Naive thymus-derived CD4-positive, alpha-beta T cell (primary cell): ENCODE measurements around the gene HLCS. TPM values are rescaled to one million over a fixed set of nuclear protein-coding genes. Genes with fewer than 3 reads are reported as not detected.

Experiments
- ATAC-seq: fragments of 150-1000 bp; cut with Tn5 transposase; 2 replicates; pipeline ENCODE4 v1.10.0; 2021; ENCODE audit warnings: mild to moderate bottlenecking, moderate library complexity
- CTCF ChIA-PET: fragments of 350-600 bp; sonication (Branson Sonifier 250); formaldehyde crosslinking; loops from one replicate; lab custom pipeline; 2021; ENCODE audit warnings: antibody characterized with exemption; lab: Charles Lee
- POLR2A ChIA-PET: fragments of 350-600 bp; sonication (Branson Sonifier 250); formaldehyde crosslinking; loops from one replicate; lab custom pipeline; 2021; ENCODE audit warnings: antibody characterized with exemption, inconsistent platforms; lab: Charles Lee
- DNase-seq, 9 donors: peaks; one replicate each; pipeline versions ENCODE4 v3.0.0 to v3.0.0-alpha.2; 2020 to 2022; ENCODE audit warnings: mixed read lengths in 1 of 9
- H3K27ac ChIP-seq: one replicate; pipeline ENCODE4 v1.7.0; 2013; ENCODE audit warnings: mild to moderate bottlenecking, low read depth, low read length, moderate library complexity
- H3K27me3 ChIP-seq, 2 donors: one replicate each; pipeline ENCODE4 v1.7.0; 2013; ENCODE audit warnings: low read length in 2 of 2, mild to moderate bottlenecking in 2 of 2, moderate library complexity in 2 of 2; ENCODE audit not compliant: control insufficient read depth in 2 of 2, insufficient read depth in 2 of 2
- H3K36me3 ChIP-seq, 3 experiments: 1 replicate in 2 of 3; 2 replicates in 1 of 3; pipeline ENCODE4 v1.7.0; 2013; ENCODE audit warnings: low read length in 3 of 3, mild to moderate bottlenecking in 3 of 3, moderate library complexity in 1 of 3; ENCODE audit not compliant: insufficient read depth in 3 of 3, control insufficient read depth in 2 of 3
- H3K4me1 ChIP-seq, 2 donors: one replicate each; pipeline ENCODE4 v1.7.0; 2013; ENCODE audit warnings: low read length in 2 of 2, mild to moderate bottlenecking in 2 of 2, moderate library complexity in 1 of 2; ENCODE audit not compliant: control insufficient read depth in 2 of 2, insufficient read depth in 2 of 2
- H3K4me3 ChIP-seq: 2 replicates; pipeline ENCODE4 v1.7.0; 2013; ENCODE audit warnings: mild to moderate bottlenecking, low read length
- H3K9me3 ChIP-seq, 3 experiments: 1 replicate in 2 of 3; 2 replicates in 1 of 3; pipeline ENCODE4 v1.7.0; 2013; ENCODE audit warnings: low read length in 3 of 3; ENCODE audit not compliant: control insufficient read depth in 2 of 3
- H3K27ac Mint-ChIP-seq, 9 donors: one replicate each; pipeline ENCODE4 v1.8.0; 2020 to 2022; ENCODE audit warnings: mixed read lengths in 9 of 9, mild to moderate bottlenecking in 8 of 9, moderate library complexity in 5 of 9, inconsistent platforms in 2 of 9
- H3K27me3 Mint-ChIP-seq, 5 donors: one replicate each; pipeline ENCODE4 v1.8.0; 2021 to 2022; ENCODE audit warnings: mixed read lengths in 5 of 5, mild to moderate bottlenecking in 1 of 5
- H3K36me3 Mint-ChIP-seq, 5 donors: one replicate each; pipeline ENCODE4 v1.8.0; 2020 to 2022; ENCODE audit warnings: mixed read lengths in 5 of 5, mild to moderate bottlenecking in 3 of 5, inconsistent platforms in 1 of 5
- H3K4me1 Mint-ChIP-seq, 7 donors: one replicate each; pipeline ENCODE4 v1.8.0; 2020 to 2022; ENCODE audit warnings: mixed read lengths in 7 of 7, mild to moderate bottlenecking in 3 of 7, inconsistent platforms in 1 of 7
- H3K4me3 Mint-ChIP-seq, 10 donors: one replicate each; pipeline ENCODE4 v1.8.0; 2020 to 2022; ENCODE audit warnings: mild to moderate bottlenecking in 10 of 10, mixed read lengths in 10 of 10, moderate library complexity in 6 of 10, inconsistent platforms in 2 of 10
- H3K9me3 Mint-ChIP-seq, 11 donors: one replicate each; pipeline ENCODE4 v1.8.0; 2020 to 2022; ENCODE audit warnings: mixed read lengths in 11 of 11, mild to moderate bottlenecking in 4 of 11, inconsistent platforms in 1 of 11, moderate library complexity in 1 of 11
- intact Hi-C, 2 donors: fragments of 100-400 bp; cut with micrococcal nuclease; formaldehyde crosslinking; loops; one replicate each; pipeline ENCODE4 v1.15.1; 2023
- polyA plus RNA-seq, 2 donors: library from polyadenylated mRNA; unstranded; fragments of 300-500 nt; fragmentation: Illumina TruSeq; gene quantifications; one replicate each; pipeline ENCODE4 v1.2.3, GENCODE V29; 2021
- total RNA-seq, 6 experiments: library from RNA in 5 of 6; stranded (reverse) in 5 of 6; gene quantifications; 1 replicate in 5 of 6; 2 replicates in 1 of 6; pipeline ENCODE4 v1.2.3 and lab custom pipeline; 2021 to 2026

Gene HLCS
- total and polyA plus RNA-seq, 7 experiments from 2014 or later: 7.0 to 19.3 (median 9.0) TPM

- peak overlapping the region; percentile 32 to 92 (median 91) for H3K27ac Mint-ChIP-seq
- no peak overlapping the region for H3K4me3 ChIP-seq
- H3K4me1 ChIP-seq: peaks cover 0 to 6% of the 10 kb centered on the region in 2 donors
- DNase-seq: no peak
- H3K36me3 Mint-ChIP-seq: peaks cover 9 to 12% (median 9%) of the 10 kb centered on the region in 5 donors
- intact Hi-C loops: loop anchor here (5.0 to 10.0 kb wide), 3 partner anchors 42 to 400 kb away; partner anchors contain the start of genes VPS26C (in 2 of the 2), DYRK1A (in 1 of the 2) and RIPPLY3 (in 1 of the 2)
- H3K4me1 Mint-ChIP-seq: peaks cover 10 to 25% (median 13%) of the 10 kb centered on the region in 7 donors
- peak overlapping the region; percentile 75 to 91 (median 84) for H3K4me3 Mint-ChIP-seq
- CTCF ChIA-PET: interaction anchor here (0.6 to 4.5 kb wide), 5 partner anchors 12 to 378 kb away, joined by 3 to 25 read pairs (median 3); no protein-coding TSS in a partner anchor
- H3K9me3 ChIP-seq: no peaks in the 10 kb centered on the region
- H3K27ac ChIP-seq: no peak overlapping the region
- no peaks in the 10 kb centered on the region for H3K27me3 Mint-ChIP-seq
- H3K36me3 ChIP-seq: peaks cover 0 to 4% (median 0%) of the 10 kb centered on the region in 3 experiments
- no peaks in the 10 kb centered on the region for H3K27me3 ChIP-seq
- no peak for ATAC-seq
- POLR2A ChIA-PET: interaction anchor here (0.9 to 4.4 kb wide), 4 partner anchors 25 to 107 kb away, joined by 3 to 24 read pairs (median 8); partner anchors contain the start of genes PIGP, RIPPLY3 and TTC3
- H3K9me3 Mint-ChIP-seq: no peaks in the 10 kb centered on the region
Measured at GRCh38 chr21:36964827-36965719, 1.4 kb downstream of the HLCS start.

- intact Hi-C loops: loop anchor here in 1 of 2 donors (10.0 kb wide), 1 partner anchor 400 kb away; the partner anchor contains the start of gene DYRK1A
- Histone ChIP-seq H3K9me3 (no peaks in the 10 kb centered on the region), H3K4me3 (no peak overlapping the region), H3K27ac (no peak overlapping the region), H3K36me3 (peaks cover 0 to 8% (median 3%) of the 10 kb centered on the region in 3 experiments), H3K27me3 (no peaks in the 10 kb centered on the region), H3K4me1 (peaks cover 0 to 6% of the 10 kb centered on the region in 2 donors)
- no peak for ATAC-seq
- H3K36me3 Mint-ChIP-seq: peaks cover 9 to 16% (median 13%) of the 10 kb centered on the region in 5 donors
- no peaks in the 10 kb centered on the region for H3K27me3 Mint-ChIP-seq
- H3K4me1 Mint-ChIP-seq: peaks cover 12 to 28% (median 13%) of the 10 kb centered on the region in 7 donors
- peak overlapping the region in 4 of 9 donors; percentile 24 to 92 (median 73) for H3K27ac Mint-ChIP-seq
- DNase-seq: no peak
- H3K4me3 Mint-ChIP-seq: peak overlapping the region in 3 of 10 donors; percentile 14 to 43 (median 28)
- POLR2A ChIA-PET: interaction anchor here (0.5 to 4.4 kb wide), 3 partner anchors 26 to 612 kb away, joined by 3 to 24 read pairs (median 4); no protein-coding TSS in a partner anchor
- peaks cover 0 to 2% (median 0%) of the 10 kb centered on the region in 11 donors for H3K9me3 Mint-ChIP-seq
- CTCF ChIA-PET: no interaction called here
Measured at GRCh38 chr21:36964398-36964797, 2.1 kb downstream of the HLCS start.

GRCh38 chr21:36962098-36962780 is 4.2 kb downstream of the HLCS start:
- H3K4me1 Mint-ChIP-seq: peaks cover 12 to 23% (median 13%) of the 10 kb centered on the region in 7 donors
- peaks cover 0 to 2% (median 0%) of the 10 kb centered on the region in 11 donors for H3K9me3 Mint-ChIP-seq
- Histone ChIP-seq H3K27ac (no peak overlapping the region), H3K27me3 (no peaks in the 10 kb centered on the region), H3K9me3 (no peaks in the 10 kb centered on the region), H3K4me1 (peaks cover 0 to 5% of the 10 kb centered on the region in 2 donors), H3K36me3 (peaks cover 0 to 11% (median 3%) of the 10 kb centered on the region in 3 experiments), H3K4me3 (no peak overlapping the region)
- POLR2A ChIA-PET: no interaction called here
- H3K4me3 Mint-ChIP-seq: no peak overlapping the region
- CTCF ChIA-PET: no interaction called here
- ATAC-seq (no peak), DNase-seq (no peak)
- intact Hi-C loops: loop anchor here in 1 of 2 donors (10.0 kb wide), 1 partner anchor 403 kb away; the partner anchor contains the start of gene DYRK1A
- peaks cover 9 to 23% (median 15%) of the 10 kb centered on the region in 5 donors for H3K36me3 Mint-ChIP-seq
- peak overlapping the region in 1 of 9 donors; percentile 53 for H3K27ac Mint-ChIP-seq
- no peaks in the 10 kb centered on the region for H3K27me3 Mint-ChIP-seq

GRCh38 chr21:36960676-36961284 is 5.7 kb downstream of the HLCS start:
- Mint-ChIP-seq H3K4me1 (peaks cover 9 to 18% (median 11%) of the 10 kb centered on the region in 7 donors), H3K27ac (peak overlapping the region in 2 of 9 donors; percentile 23 to 62), H3K9me3 (peaks cover 0 to 2% (median 0%) of the 10 kb centered on the region in 11 donors), H3K4me3 (no peak overlapping the region), H3K27me3 (no peaks in the 10 kb centered on the region), H3K36me3 (peaks cover 9 to 31% (median 16%) of the 10 kb centered on the region in 5 donors)
- no peak overlapping the region for H3K27ac ChIP-seq
- peaks cover 0 to 15% (median 3%) of the 10 kb centered on the region in 3 experiments for H3K36me3 ChIP-seq
- ChIA-PET CTCF (interaction anchor here (1.0 kb wide), 1 partner anchor 29 kb away, joined by 3 read pairs; no protein-coding TSS in a partner anchor), POLR2A (no interaction called here)
- H3K4me1 ChIP-seq: no peaks in the 10 kb centered on the region
- no peaks in the 10 kb centered on the region for H3K27me3 ChIP-seq
- no peaks in the 10 kb centered on the region for H3K9me3 ChIP-seq
- DNase-seq (no peak), ATAC-seq (no peak)
- intact Hi-C loops: loop anchor here in 1 of 2 donors (10.0 kb wide), 1 partner anchor 404 kb away; the partner anchor contains the start of gene DYRK1A
- H3K4me3 ChIP-seq: no peak overlapping the region

- H3K9me3 Mint-ChIP-seq: peaks cover 0 to 2% (median 0%) of the 10 kb centered on the region in 11 donors
- intact Hi-C loops: no loop called here
- POLR2A ChIA-PET: interaction anchor here (0.7 kb wide), 1 partner anchor 37 kb away, joined by 3 read pairs; no protein-coding TSS in a partner anchor
Measured at GRCh38 chr21:36959020-36959835, 7.2 kb downstream of the HLCS start.

More at GRCh38 chr21:36959020-36959835, 7.2 kb downstream of the HLCS start:
- CTCF ChIA-PET: no interaction called here
- Mint-ChIP-seq H3K4me3 (no peak overlapping the region), H3K4me1 (peaks cover 0 to 6% (median 3%) of the 10 kb centered on the region in 7 donors), H3K27ac (no peak overlapping the region), H3K27me3 (no peaks in the 10 kb centered on the region), H3K36me3 (peaks cover 9 to 33% (median 16%) of the 10 kb centered on the region in 5 donors)
- H3K4me3 ChIP-seq: no peak overlapping the region
- ATAC-seq: no peak
- H3K36me3 ChIP-seq: peaks cover 0 to 16% (median 3%) of the 10 kb centered on the region in 3 experiments
- H3K4me1 ChIP-seq: no peaks in the 10 kb centered on the region
- no peaks in the 10 kb centered on the region for H3K9me3 ChIP-seq
- H3K27ac ChIP-seq: no peak overlapping the region
- no peaks in the 10 kb centered on the region for H3K27me3 ChIP-seq
- DNase-seq: no peak
